H7 (cell line): ENCODE measurements around the gene ATG4D. TPM values are rescaled to one million over a fixed set of nuclear protein-coding genes. Genes with fewer than 3 reads are reported as not detected.

Experiments
- DNase-seq: peaks from one replicate; pipeline ENCODE4 v3.0.0; 2012
- H3K27me3 ChIP-seq: 2 replicates; pipeline ENCODE4 v1.6.0; 2011; ENCODE audit warnings: mild to moderate bottlenecking, low read length; ENCODE audit not compliant: control insufficient read depth, insufficient read depth
- H3K36me3 ChIP-seq: replicated peaks from 2 replicates; pipeline ENCODE4 v1.5.1; 2011; ENCODE audit warnings: low read length; ENCODE audit not compliant: control insufficient read depth, insufficient read depth
- H3K4me3 ChIP-seq: 2 replicates; pipeline ENCODE4 v1.5.1; 2011; ENCODE audit warnings: low read depth, mild to moderate bottlenecking, control low read depth, low read length, moderate library complexity; ENCODE audit not compliant: insufficient read depth
- total RNA-seq: library from RNA; depleted of rRNA; stranded (reverse); fragments of >200 nt; shearing (Covaris generic); gene quantifications from 2 replicates; pipeline ENCODE4 v1.2.3, GENCODE V29; 2014; rRNA removed

The ATG4D gene
- total RNA-seq, 1 experiment from 2014 or later = 105 TPM

DNA sequence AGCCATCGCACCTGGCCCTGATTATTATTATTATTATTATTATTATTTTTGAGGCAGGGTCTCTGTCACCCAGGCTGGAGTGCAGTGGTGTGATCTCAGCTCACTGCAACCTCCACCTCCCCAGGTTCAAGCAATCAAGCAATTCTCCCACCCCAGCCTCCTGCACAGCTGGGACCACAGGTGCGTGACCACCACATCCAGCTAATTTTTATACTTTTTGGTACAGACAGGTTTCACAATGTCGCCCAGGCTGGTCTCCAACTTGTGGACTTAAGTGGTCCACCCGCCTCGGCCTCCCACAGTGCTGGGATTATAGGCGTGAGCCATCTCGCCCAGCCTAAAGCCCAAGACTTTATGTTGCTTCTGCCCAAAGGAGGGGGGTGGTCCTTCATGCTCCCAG lies 49.4 kb downstream of the ATG4D start:
- DNase-seq = no peak
- no peak overlapping the region for H3K4me3 ChIP-seq
- no peaks in the 10 kb centered on the region for H3K36me3 ChIP-seq
- H3K27me3 ChIP-seq = no peaks in the 10 kb centered on the region

DNA sequence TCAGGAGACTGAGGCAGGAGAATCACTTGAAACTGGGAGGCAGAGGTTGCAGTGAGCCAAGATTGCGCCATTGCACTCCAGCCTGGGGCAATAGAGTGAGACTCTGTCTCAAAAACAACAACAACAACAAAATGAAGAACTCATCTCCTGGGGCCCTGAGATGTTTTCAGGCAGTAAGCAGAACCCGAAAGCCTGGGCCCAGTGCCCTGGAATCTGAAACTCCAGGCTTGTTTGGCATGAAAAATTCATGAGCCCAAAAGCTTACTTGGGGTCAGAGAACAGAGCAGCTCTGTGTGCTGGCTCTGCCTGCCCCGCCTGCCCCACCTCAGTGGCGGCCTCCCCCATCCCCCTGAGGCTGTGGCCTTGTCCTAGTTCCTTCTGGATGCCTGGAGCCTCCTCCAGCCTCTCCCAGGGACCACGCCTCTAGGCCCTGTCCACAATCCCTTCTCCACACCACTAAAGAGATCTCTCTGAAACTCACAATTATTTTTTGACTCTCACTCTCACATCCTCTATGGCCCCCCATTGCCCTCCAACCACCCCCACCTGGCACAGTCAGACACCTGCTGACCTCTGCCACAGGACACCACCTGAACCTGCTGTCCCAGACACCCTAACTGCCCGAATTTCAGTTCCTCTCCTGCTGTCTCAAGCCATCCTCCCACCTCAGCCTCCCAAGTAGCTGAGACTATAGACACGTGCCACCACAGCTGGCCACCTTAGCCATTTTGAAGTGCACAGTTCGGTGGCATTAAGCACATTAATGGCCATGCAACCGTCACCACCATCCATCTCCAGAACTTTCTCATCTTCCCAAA lies 50.3 kb downstream of the ATG4D start:
- no peak overlapping the region for H3K4me3 ChIP-seq
- no peak for DNase-seq
- no peaks in the 10 kb centered on the region for H3K27me3 ChIP-seq
- H3K36me3 ChIP-seq = no peaks in the 10 kb centered on the region

DNA sequence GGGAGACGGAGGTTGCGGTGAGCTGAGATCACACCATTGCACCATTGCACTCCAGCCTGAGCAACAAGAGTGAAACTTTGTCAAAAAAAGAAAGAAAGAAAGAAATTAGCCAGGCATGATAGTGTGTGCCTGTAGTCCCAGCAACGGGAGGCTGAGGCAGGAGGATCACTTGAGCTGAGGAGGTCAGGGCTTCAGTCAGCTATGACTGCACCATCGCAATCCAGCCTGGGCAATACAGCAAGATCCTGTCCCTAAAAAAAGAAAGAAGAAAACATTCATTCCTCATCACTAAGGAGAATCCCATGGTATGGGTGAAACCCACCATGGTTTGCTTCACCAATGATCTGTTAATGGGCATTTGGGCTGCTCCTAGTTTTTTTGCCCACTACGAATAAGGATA lies 56.4 kb downstream of the ATG4D start:
- H3K4me3 ChIP-seq = no peak overlapping the region
- H3K36me3 ChIP-seq = no peaks in the 10 kb centered on the region
- DNase-seq = no peak
- no peaks in the 10 kb centered on the region for H3K27me3 ChIP-seq

DNA sequence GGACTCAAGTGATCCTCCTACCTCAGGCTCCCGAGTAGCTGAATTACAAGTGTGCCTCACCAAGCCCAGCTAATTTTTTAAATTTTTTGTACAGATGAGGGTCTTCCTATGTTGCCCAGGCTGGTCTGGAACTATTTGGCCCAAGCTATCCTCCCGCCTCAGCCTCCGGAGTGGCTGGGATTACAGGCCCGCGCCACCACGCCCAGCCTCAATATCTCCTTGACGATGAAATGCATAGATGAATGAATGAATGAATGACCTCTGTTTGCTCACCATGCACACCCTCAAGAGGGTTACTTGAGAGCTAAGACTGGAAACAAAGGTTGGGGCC lies 58.3 kb downstream of the ATG4D start:
- H3K4me3 ChIP-seq = no peak overlapping the region
- no peaks in the 10 kb centered on the region for H3K27me3 ChIP-seq
- no peaks in the 10 kb centered on the region for H3K36me3 ChIP-seq
- DNase-seq = no peak

DNA sequence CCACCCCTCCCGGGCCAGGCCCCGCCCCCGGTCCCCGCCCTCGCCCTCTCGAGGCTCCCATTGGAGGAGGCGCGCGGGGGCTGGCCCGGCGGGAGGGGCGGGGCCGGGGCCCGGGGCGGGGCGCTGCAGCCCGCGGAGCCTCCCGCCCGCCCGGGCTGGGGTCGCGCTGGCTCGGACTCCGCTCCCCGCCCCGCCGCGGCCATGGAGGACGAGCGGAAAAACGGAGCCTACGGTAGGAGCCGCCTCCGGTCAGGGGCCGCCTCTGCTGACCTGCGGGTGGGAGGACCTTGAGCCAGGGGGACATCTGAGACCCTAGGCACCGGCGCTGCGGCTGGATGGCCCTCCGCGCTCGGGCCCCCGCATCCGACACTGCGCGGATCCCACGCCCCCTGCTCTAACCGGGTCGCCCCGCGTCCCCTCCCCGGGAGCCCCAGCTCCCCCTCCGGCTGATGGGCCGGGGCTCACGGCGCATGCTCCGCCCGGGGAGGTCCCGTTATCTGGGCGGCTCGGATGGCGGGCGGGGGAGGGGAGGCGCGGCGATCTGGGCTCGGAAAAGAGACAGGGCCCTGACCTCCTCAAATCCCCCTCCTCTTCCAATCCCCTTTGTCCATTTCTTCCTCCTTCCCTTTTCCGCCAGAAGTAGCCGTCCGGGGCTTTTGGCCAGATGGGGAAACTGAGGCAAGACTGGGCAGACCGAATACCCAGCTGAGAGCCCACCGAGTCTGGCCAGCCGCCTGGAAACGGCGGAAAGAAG lies 58.8 kb downstream of the ATG4D start:
- peak; percentile 100 for DNase-seq
- H3K27me3 ChIP-seq = no peaks in the 10 kb centered on the region
- H3K36me3 ChIP-seq = no peaks in the 10 kb centered on the region
- H3K4me3 ChIP-seq = peak overlapping the region; percentile 99

Other genes starting within 250 kb of the ATG4D start
- gene ZGLP1, start 234.1 kb upstream of the ATG4D start, total RNA-seq = 0.17 and 0.85 TPM in 2 replicates
- 22.3 and 40.8 TPM in 2 replicates for gene FDX2, start 227.9 kb upstream of the ATG4D start, total RNA-seq
- 32.2 and 36.1 TPM in 2 replicates for gene RAVER1, start 210.4 kb upstream of the ATG4D start, total RNA-seq
- gene ICAM3, start 204.3 kb upstream of the ATG4D start, total RNA-seq = 15.2 and 16.1 TPM in 2 replicates
- gene TYK2, start 163.3 kb upstream of the ATG4D start, total RNA-seq = 48.0 and 48.3 TPM in 2 replicates
- 226 and 254 TPM in 2 replicates for gene CDC37, start 140.4 kb upstream of the ATG4D start, total RNA-seq
- gene PDE4A, start 123.4 kb upstream of the ATG4D start, total RNA-seq = 2.3 and 2.6 TPM in 2 replicates
- gene KEAP1, start 40.5 kb upstream of the ATG4D start, total RNA-seq = 80.2 and 82.3 TPM in 2 replicates
- 14.7 and 16.1 TPM in 2 replicates for gene S1PR5, start 26.5 kb upstream of the ATG4D start, total RNA-seq
- 19.3 and 21.6 TPM in 2 replicates for gene KRI1, start 22.1 kb downstream of the ATG4D start, total RNA-seq
- 4.7 and 5.6 TPM in 2 replicates for gene CDKN2D, start 25.1 kb downstream of the ATG4D start, total RNA-seq
- 16.4 and 23.7 TPM in 2 replicates for gene AP1M2, start 43.4 kb downstream of the ATG4D start, total RNA-seq
- 39.4 and 43.0 TPM in 2 replicates for gene SLC44A2, start 81.6 kb downstream of the ATG4D start, total RNA-seq
- gene ILF3, start 110.4 kb downstream of the ATG4D start, total RNA-seq = 354 and 378 TPM in 2 replicates
- gene QTRT1, start 157.5 kb downstream of the ATG4D start, total RNA-seq = 52.4 and 64.9 TPM in 2 replicates
- 77.6 and 89.9 TPM in 2 replicates for gene DNM2, start 174.2 kb downstream of the ATG4D start, total RNA-seq